Right kidney (tissue), 1 donor: Measurements from ENCODE around the gene DENND5A.
"Not testable (repeated sequence)": the region's sequence is repeated elsewhere in the genome, so short reads cannot be mapped to it uniquely, and the experiment has no call there.

Experiments used
- DNase-seq: peaks from one replicate; pipeline ENCODE4 v3.0.0-alpha.2; 2016

DENND5A gene

GRCh38 chr11:9176550-9176949 is 88.6 kb downstream of the DENND5A start:
- no peak for DNase-seq

DNA sequence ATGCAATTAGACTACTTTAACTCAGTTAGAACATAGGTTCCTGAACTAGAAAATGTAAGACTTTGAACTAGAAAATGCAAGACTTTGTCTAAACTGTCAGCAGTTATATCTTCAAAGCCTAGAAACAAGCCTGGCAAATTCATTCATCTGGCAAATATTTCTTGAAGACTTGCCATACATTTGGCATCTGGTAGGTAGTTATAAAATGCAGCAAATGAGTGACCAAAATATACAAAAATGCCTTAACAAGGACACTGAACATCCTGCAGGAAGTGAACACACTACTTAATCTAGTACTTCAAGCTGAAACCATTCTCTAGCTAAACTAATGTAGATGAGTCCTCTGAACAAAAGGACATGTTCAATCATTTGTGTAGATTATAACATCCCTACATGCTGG is 89.0 kb downstream of the DENND5A start:
- no peak for DNase-seq

- DNase-seq: no peak
Measured at GRCh38 chr11:9172389-9172788, 92.8 kb downstream of the DENND5A start.

- no peak for DNase-seq
Measured at GRCh38 chr11:9170450-9170849, 94.7 kb downstream of the DENND5A start.

- DNase-seq: no peak
Measured at GRCh38 chr11:9169595-9170295, 95.4 kb downstream of the DENND5A start.

- DNase-seq: not testable (repeated sequence)
Measured at GRCh38 chr11:9161991-9162390, 103.2 kb downstream of the DENND5A start.

DNA sequence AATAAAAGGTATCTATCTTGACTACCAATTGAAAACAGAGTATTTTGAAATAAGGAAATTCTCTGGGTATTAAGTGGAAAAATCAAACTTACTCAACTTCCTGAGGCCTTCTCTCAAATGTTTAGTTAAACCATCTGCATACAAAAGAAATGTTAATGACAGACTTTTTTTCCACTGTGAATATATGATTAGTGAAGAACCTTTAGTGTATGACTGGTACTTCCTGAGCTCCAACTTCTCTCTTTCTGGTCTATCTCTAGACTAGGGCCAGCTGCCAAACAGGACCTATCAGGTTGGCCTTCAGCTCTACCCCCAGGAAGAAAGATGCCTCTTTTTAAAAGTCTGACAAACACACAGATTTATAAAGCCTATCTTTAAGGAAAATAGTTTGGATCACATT is 105.0 kb downstream of the DENND5A start:
- DNase-seq: no peak

- no peak for DNase-seq
Measured at GRCh38 chr11:9158898-9159391, 106.2 kb downstream of the DENND5A start.

DNA sequence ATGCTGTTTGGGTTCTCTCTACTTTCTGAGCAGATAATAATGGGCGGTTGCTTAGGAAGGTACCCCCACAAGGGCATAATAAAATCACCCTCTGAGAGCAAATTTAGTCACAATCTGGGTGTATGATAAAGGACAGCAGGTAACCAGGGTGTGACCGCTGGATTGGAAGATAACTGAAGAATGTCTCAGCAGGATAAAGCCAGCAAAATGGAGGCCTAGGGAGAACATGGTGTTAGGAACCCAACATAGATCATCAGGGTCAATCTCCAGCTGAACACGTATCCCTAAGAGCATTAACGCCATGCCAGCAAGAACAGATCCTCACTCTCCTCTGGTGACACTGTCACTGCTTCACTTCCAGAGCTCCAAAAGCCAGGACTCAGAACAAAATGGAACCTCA is 109.2 kb downstream of the DENND5A start:
- no peak for DNase-seq

- no peak for DNase-seq
Measured at GRCh38 chr11:9153651-9154050, 111.5 kb downstream of the DENND5A start.

DNA sequence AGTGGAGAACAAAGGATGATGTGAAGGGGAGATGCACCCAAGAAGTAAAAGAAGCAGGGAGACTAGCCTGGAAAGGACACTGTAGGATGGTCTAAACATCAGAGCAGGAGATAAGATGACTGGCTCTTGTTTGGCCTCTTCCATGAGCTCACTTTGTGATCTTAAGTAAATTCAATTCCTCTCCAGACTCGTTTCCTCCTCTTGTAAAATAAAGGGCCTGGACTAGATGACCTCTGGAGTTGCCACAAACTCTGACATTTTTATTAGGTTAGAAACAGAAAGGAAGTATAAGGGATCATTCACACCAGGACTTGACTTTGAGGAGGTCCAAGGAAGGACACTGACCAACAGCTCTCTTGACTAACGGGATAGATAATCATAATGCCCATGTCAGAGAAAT is 113.5 kb downstream of the DENND5A start:
- no peak for DNase-seq

- DNase-seq: no peak
Measured at GRCh38 chr11:9150926-9151325, 114.2 kb downstream of the DENND5A start.

- DNase-seq: no peak
Measured at GRCh38 chr11:9150501-9150900, 114.6 kb downstream of the DENND5A start.

GRCh38 chr11:9148727-9149126 is 116.4 kb downstream of the DENND5A start:
- no peak for DNase-seq

- no peak for DNase-seq
Measured at GRCh38 chr11:9148035-9148434, 117.1 kb downstream of the DENND5A start.

DNA sequence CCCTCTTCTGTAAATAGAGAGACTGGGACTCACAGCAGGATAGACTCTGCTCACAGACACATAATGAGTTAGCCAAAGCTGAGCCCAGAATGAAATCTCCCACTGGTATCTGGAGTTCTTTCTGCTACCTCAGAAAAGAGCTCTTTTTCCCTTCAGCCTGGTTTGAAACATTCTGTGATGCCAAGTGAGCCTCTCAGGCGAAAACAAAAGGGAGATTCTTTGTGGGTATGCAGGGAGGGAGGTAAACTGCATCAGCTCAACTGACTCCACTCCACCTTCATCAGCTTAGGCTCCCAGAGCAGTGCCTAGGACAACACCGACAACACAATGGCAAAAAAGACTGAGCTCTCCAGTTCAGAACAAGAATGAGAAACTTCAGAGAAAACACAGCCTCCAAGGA is 118.7 kb downstream of the DENND5A start:
- DNase-seq: no peak

DNA sequence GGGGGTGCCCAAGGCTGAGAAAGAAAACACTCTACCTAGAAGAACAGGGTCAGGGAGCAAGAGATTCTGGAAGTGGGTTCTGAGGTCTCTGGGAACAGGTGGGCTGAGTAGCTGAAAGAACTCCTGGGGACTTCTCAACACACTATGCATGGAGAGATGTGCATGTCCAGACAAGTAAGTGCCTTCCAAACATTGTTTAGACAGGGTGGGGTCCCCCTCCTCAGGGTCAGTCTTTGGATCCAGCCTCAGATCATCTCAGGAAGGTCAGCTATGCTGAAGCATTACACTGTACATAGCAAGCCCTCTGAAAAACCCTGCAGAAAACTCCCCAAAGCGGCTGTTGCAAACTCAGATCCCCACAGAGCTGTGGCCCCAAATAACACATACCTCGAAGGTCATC is 119.9 kb downstream of the DENND5A start:
- DNase-seq: no peak

DNA sequence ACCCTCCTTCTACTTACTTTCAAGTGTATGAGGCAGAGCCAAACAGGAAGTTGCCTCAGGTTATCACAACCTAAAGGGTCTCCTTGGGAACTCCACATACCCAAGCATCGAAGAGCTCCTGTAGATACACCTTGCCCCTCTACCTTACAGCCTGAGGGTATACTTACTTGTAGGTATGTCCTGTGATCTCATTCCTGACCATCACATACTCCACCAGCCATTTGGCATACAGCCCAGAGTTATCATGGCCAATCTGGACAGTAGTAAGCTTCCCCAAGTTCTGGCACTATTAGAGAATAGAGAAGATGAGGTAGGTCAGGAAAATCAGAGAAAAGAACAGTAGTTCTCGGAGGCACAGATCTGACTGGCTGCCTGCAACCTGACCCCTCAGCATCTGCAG is 120.3 kb downstream of the DENND5A start:
- no peak for DNase-seq

DNA sequence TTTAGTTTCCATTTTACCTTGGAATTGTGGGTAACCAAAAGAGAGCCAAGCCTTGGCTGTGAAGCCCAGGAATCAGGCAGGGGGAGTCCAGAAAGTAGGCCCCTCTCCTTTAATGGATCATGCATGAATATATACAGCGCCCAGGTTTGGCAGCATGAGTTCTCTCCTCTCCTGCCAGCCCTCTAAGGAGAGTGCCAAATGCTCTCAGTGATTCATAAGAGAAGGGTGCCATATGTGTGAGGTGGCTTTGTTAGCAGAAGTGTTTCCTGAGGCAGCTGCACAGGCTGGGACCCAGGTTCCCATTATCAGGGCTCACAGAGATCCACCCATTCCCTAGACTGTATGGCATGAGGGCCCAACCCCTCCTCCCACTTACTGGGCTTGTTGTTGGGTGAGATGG is 121.4 kb downstream of the DENND5A start:
- no peak for DNase-seq

DNA sequence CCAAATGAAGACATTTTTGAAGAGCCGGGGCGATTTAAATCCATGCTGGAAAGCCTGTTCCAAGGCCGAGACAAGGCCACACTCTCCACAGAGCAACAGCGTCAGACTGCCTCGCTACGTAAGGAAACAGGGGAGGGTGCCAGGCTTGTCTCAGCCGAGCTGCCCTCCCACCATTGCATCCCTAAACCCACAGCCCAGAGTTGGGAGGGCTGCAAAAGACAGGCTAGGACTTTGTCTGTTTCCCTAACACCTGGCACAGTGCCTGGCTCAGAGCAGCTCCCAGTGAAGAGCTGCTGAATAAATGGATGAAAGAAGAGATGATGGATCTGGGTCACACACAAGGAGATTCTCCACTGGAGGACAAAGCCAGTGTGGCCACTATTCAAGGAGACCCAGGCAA is 122.4 kb downstream of the DENND5A start:
- no peak for DNase-seq

GRCh38 chr11:9141186-9141585 is 124.0 kb downstream of the DENND5A start:
- no peak for DNase-seq

GRCh38 chr11:9139628-9140357 is 125.4 kb downstream of the DENND5A start:
- no peak for DNase-seq

GRCh38 chr11:9138612-9139579 is 126.3 kb downstream of the DENND5A start:
- no peak for DNase-seq
